Stomach (tissue), 19 donors: ENCODE data around the gene ZNRF3. TPM values are rescaled to one million over a fixed set of nuclear protein-coding genes. Genes with fewer than 3 reads are reported as not detected.
A peak's percentile ranks its signal among the peaks of the same experiment; 100 is the strongest.

ENCODE experiments used
- DNase-seq, 2 donors: peaks; one replicate each; pipeline versions ENCODE4 v3.0.0 to v3.0.0-alpha.2; 2013 to 2019
- H3K27ac ChIP-seq, 5 donors: fragments of 200-600 bp in 4 of 5; sonication (generic) in 4 of 5; one replicate each; pipeline ENCODE4 v1.5.1; 2013 to 2019; ENCODE audit warnings: mild to moderate bottlenecking in 1 of 5, moderate library complexity in 1 of 5
- H3K27me3 ChIP-seq, 3 donors: fragments of 200-600 bp; sonication (generic); one replicate each; pipeline ENCODE4 v1.5.1; 2017 to 2019; ENCODE audit warnings: mixed run types in 1 of 3
- H3K36me3 ChIP-seq, 4 donors: fragments of 200-600 bp; sonication (generic); 1 replicate in 3 of 4; 2 replicates in 1 of 4; pipeline ENCODE4 v1.5.1; 2016 to 2019
- H3K4me1 ChIP-seq, 4 donors: fragments of 200-600 bp; sonication (generic); one replicate each; pipeline ENCODE4 v1.5.1; 2016 to 2019
- H3K4me3 ChIP-seq, 4 donors: fragments of 200-600 bp; sonication (generic) in 3 of 4; one replicate each; pipeline ENCODE4 v1.5.1; 2016 to 2019; ENCODE audit warnings: mild to moderate bottlenecking in 1 of 4
- H3K9me3 ChIP-seq, 4 donors: fragments of 200-600 bp; sonication (generic); one replicate each; pipeline ENCODE4 v1.5.1; 2016 to 2019
- CTCF ChIP-seq, 7 experiments: fragments of 450-650 bp in 4 of 7; fragments of 200-600 bp in 3 of 7; sonication (generic) in 3 of 7; IDR thresholded peaks; one replicate each; pipeline ENCODE4 v1.5.1; 2016 to 2019; ENCODE audit warnings: antibody characterized with exemption in 7 of 7, control low read depth in 2 of 7, mild to moderate bottlenecking in 1 of 7
- EP300 ChIP-seq: sonication (generic); formaldehyde crosslinking; IDR thresholded peaks from one replicate; pipeline ENCODE4 v1.6.1; 2017; ENCODE audit warnings: antibody characterized with exemption
- POLR2A ChIP-seq, 4 donors: fragments of 450-650 bp; IDR thresholded peaks; one replicate each; pipeline ENCODE4 v1.6.1; 2016; ENCODE audit warnings: antibody characterized with exemption in 4 of 4, control low read depth in 2 of 4, mild to moderate bottlenecking in 1 of 4, moderate library complexity in 1 of 4
- POLR2AphosphoS5 ChIP-seq, 3 donors: sonication (generic); formaldehyde crosslinking; IDR thresholded peaks; one replicate each; pipeline ENCODE4 v1.6.1; 2016; ENCODE audit warnings: antibody characterized with exemption in 3 of 3
- WGBS, 5 donors: extraction: QIAGEN DNeasy Blood & Tissue Kit in 3 of 5; methylation state at CpG; one replicate each; pipeline versions ENCODE4 v1.1.5 to v1.1.7; 2013 to 2018; 5-methylcytosine and 5-hydroxymethylcytosine counted together
- intact Hi-C: fragments of 100-400 bp; cut with DNase I; formaldehyde crosslinking; loops from one replicate; pipeline ENCODE4 v1.15.1; 2023; ENCODE audit warnings: low total_unique reads
- long read RNA-seq, 10 donors: transcript quantifications; one replicate each; lab custom pipeline, GENCODE V29; 2026
- polyA plus RNA-seq, 3 donors: library from polyadenylated mRNA; stranded (reverse); fragments of 200-250 nt; gene quantifications; one replicate each; pipeline ENCODE4 v1.2.3, GENCODE V29; 2013
- total RNA-seq, 5 donors: library from RNA; depleted of rRNA; stranded (reverse); fragments of >200 nt; gene quantifications; one replicate each; pipeline versions ENCODE4 v1.1.0 to v1.2.3, GENCODE V29; 2014 to 2016
- donor health status: healthy with polysubstance abuse.
- donor health status: Bipolar disorder and iron deficiency.
- donor health status: healthy.

The ZNRF3 gene
- total RNA-seq: 10 to 100 TPM in 1 of 5 donors, 1 to 10 TPM in 4; 1.8 to 52.7 (median 6.4) TPM
- polyA plus RNA-seq: 1 to 10 TPM; 1.4 to 2.9 (median 1.7) TPM
- long read RNA-seq, donor 1: 0 reads
- long read RNA-seq, donor 2: 0 reads
- long read RNA-seq, donor 3, full-length matches to known transcripts: 1 of 1 reads
- long read RNA-seq, donor 3, partial matches to known transcripts: 0 of 1 reads
- long read RNA-seq, donor 3, other reads (novel, unspliced or antisense): 0 of 1 reads
- long read RNA-seq, donor 4: 0 reads
- long read RNA-seq, donor 5, full-length matches to known transcripts: 1 of 1 reads
- long read RNA-seq, donor 5, partial matches to known transcripts: 0 of 1 reads
- long read RNA-seq, donor 5, other reads (novel, unspliced or antisense): 0 of 1 reads
- long read RNA-seq, donor 6, full-length matches to known transcripts: 1 of 1 reads
- long read RNA-seq, donor 6, partial matches to known transcripts: 0 of 1 reads
- long read RNA-seq, donor 6, other reads (novel, unspliced or antisense): 0 of 1 reads
- long read RNA-seq, donor 7: 0 reads
- long read RNA-seq, donor 8: 0 reads
- long read RNA-seq, donor 9: 0 reads
- long read RNA-seq, donor 10: 0 reads

- peak; percentile 95 to 97 for DNase-seq
- TF ChIP-seq POLR2AphosphoS5 (IDR thresholded peaks at IDR 0.05) (peak; percentile 41 to 48 (median 48)), CTCF (IDR thresholded peaks at IDR 0.05) (peak in 1 of 7 experiments; percentile 11), EP300 (no peak)
- H3K27me3 ChIP-seq: peaks cover 0 to 11% (median 0%) of the 10 kb centered on the region in 3 donors
- H3K4me1 ChIP-seq: peaks cover 26 to 51% (median 43%) of the 10 kb centered on the region in 4 donors
- H3K36me3 ChIP-seq: no peaks in the 10 kb centered on the region
- 1 to 2% (median 1%) methylated on average over 55 to 85 of the region's 85 CpGs for WGBS, 5 donors
- intact Hi-C loops: loop anchor here (10.0 kb wide), 1 partner anchor 152 kb away; no protein-coding TSS in a partner anchor
- H3K9me3 ChIP-seq: no peaks in the 10 kb centered on the region
- peak within 1 kb of the TSS; percentile 48 to 93 (median 85) for H3K27ac ChIP-seq
- H3K4me3 ChIP-seq: peak within 1 kb of the TSS; percentile 63 to 83 (median 68)
Measured at GRCh38 chr22:28882878-28883656, at the start of gene ZNRF3. TSS of gene ZNRF3 (plus strand) at chr22:28883572. CDS start at chr22:28883767, 195 bp downstream.

GRCh38 chr22:28835630-28836189, 47.7 kb upstream of the ZNRF3 start:
- Histone ChIP-seq H3K4me3 (no peak overlapping the region), H3K4me1 (peaks cover 0 to 9% (median 6%) of the 10 kb centered on the region in 4 donors), H3K27me3 (no peaks in the 10 kb centered on the region), H3K36me3 (no peaks in the 10 kb centered on the region), H3K9me3 (no peaks in the 10 kb centered on the region), H3K27ac (no peak overlapping the region)
- no peak for DNase-seq
- TF ChIP-seq EP300 (no peak), POLR2A (IDR thresholded peaks at IDR 0.05) (no peak), CTCF (IDR thresholded peaks at IDR 0.05) (no peak), POLR2AphosphoS5 (IDR thresholded peaks at IDR 0.05) (no peak)
- 65 to 88% (median 73%) methylated on average over 11 of the region's 11 CpGs for WGBS, 5 donors
- intact Hi-C loops: no loop called here

- Histone ChIP-seq H3K27me3 (no peaks in the 10 kb centered on the region), H3K36me3 (no peaks in the 10 kb centered on the region), H3K4me1 (no peaks in the 10 kb centered on the region), H3K27ac (no peak overlapping the region), H3K9me3 (no peaks in the 10 kb centered on the region), H3K4me3 (no peak overlapping the region)
- intact Hi-C loops: no loop called here
- no peak for TF ChIP-seq CTCF (IDR thresholded peaks at IDR 0.05)
- TF ChIP-seq POLR2AphosphoS5 (IDR thresholded peaks at IDR 0.05): no peak
- no peak for TF ChIP-seq EP300
- TF ChIP-seq POLR2A (IDR thresholded peaks at IDR 0.05): no peak
- no peak for DNase-seq
- 86 to 93% (median 89%) methylated on average over 6 of the region's 6 CpGs for WGBS, 5 donors
Measured at GRCh38 chr22:28837640-28838039, 45.7 kb upstream of the ZNRF3 start.

- TF ChIP-seq POLR2AphosphoS5 (IDR thresholded peaks at IDR 0.05) (no peak), POLR2A (IDR thresholded peaks at IDR 0.05) (no peak), EP300 (no peak), CTCF (IDR thresholded peaks at IDR 0.05) (no peak)
- H3K4me1 ChIP-seq: no peaks in the 10 kb centered on the region
- H3K36me3 ChIP-seq: no peaks in the 10 kb centered on the region
- no peaks in the 10 kb centered on the region for H3K9me3 ChIP-seq
- no peak overlapping the region for H3K27ac ChIP-seq
- H3K4me3 ChIP-seq: no peak overlapping the region
- H3K27me3 ChIP-seq: no peaks in the 10 kb centered on the region
- intact Hi-C loops: no loop called here
- DNase-seq: no peak
- WGBS, 5 donors: 76 to 81% (median 78%) methylated on average over 5 of the region's 5 CpGs
Measured at GRCh38 chr22:28838971-28839370, 44.4 kb upstream of the ZNRF3 start.
